ENCODE measurements around the gene FGF19.
A peak's percentile ranks its signal among the peaks of the same experiment; 100 is the strongest.
"Not testable (repeated sequence)": the region's sequence is repeated elsewhere in the genome, so short reads cannot be mapped to it uniquely, and the experiment has no call there.

Gene FGF19

DNA sequence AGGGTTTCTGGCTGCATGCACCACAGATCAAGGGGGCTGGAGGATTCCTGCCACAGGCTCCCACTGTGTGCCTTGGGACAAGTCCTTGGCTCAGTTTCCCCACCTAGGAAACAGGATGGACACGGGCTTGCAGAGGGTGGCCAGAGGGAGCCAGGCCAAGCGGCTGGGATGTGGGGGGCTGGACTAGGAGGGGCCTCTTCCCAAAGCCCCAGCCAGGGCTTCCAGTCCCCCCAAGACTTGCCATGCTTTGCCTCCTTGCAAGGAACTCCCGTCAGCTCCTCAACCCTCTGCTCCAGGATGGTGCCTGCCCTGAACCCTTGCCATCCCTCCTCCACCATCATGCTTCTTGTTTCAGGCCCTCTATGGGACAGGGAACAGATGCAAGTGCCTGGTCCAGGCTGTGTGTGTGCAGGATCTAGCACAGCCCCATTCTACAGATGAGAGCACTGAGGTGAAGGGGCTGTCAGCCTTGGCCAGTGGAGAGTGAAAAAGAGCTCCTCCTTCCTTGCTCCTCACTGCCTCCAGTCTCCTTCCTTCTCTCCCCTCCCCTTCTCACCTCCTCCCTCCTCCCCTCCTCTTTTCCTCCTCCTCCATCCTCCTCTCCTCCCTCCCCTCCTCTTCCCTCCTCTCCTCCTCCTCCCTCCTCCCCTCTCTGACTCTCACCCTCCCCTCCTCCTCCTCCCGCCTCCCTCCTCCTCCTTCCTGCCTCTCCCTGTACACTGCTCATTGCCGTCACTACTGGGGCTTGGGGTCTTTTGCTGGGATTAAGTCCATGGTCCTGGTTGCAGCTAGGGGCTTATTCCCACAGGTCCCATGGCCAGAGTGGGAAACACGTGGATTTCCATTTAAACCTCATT is 13.3 kb upstream of the FGF19 start:
- DNase-seq: no peak

DNA sequence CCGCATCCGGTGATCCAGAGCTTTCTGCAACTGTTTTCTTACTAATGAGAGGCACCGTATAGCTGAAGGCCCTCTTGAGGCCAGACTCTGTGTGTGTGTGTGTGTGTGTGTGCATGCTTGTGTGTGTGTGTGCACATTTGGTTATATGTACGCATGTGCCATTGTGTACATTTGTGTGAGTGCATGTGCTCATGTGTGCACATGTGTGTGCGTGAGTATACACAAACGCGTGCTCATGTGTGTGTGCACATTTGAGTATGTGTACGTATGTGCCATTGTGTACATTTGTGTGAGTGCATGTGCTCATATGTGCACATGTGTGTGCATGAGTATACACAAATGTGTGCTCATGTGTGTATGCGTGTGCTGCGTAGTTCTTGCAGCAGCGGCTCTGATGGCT is 12.3 kb upstream of the FGF19 start:
- DNase-seq: no peak

DNA sequence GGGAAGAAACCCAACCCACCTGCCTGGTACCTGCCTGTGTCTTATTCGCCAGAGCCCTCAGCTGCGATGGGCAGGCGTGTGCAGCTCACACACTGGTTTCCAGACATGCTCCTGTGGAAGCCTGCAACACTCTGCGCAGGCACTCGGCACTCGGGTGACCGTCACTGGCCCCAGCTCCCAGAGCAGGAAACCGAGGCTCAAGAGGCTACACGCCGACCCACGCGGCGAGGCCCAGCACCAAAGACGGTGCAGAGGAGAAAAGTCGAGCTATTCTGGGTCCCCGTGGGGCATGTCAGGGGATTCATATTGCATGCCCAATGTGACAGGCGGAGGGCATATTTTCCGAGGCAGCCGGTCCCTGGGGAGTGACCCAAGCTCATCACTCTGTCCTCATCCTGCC is 11.6 kb upstream of the FGF19 start:
- DNase-seq: no peak

DNA sequence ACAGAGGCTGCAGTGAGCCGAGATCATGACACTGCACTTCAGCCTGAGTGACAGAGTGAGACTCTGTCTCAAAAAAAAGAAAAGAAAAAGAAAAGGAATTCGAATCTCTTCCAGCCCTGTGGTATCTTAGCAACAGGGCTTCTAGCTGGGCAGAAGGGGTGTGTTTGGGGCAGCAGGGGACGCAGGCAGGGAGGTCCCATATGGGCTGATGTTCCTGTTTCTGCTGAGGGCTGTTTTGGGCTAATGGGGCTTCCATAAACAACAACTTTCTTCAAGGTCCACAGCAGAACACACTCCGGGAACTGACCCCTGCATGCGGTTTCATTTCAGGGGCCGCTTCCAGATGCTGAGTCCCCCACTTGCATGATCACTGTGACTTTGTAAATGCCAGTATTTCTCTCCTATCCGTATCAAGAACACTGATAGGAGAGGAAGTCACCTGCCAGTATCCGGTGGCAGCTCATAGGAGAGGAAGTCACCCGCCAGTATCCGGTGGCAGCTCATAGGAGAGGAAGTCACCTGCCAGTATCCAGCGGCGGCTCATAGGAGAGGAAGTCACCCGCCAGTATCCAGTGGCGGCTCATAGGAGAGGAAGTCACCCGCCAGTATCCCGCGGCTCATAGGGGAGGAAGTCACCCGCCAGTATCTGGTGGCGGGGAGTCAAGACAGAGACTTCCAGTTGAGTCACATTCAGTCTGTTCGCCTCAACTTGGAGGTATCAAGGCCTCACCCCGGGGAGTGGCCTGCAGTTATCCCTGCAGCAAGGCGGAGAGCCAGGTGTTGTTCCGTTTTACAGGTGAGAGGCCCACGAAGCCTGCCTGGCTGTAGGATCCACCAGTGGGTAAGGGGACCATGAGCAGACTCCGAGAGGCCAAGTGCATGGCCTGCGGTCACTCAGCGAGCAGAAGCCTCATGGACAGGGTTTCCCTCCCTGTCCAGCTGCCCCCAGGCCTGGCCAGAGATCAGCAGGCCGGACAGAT is 8.3 kb upstream of the FGF19 start:
- no peak for DNase-seq

DNA sequence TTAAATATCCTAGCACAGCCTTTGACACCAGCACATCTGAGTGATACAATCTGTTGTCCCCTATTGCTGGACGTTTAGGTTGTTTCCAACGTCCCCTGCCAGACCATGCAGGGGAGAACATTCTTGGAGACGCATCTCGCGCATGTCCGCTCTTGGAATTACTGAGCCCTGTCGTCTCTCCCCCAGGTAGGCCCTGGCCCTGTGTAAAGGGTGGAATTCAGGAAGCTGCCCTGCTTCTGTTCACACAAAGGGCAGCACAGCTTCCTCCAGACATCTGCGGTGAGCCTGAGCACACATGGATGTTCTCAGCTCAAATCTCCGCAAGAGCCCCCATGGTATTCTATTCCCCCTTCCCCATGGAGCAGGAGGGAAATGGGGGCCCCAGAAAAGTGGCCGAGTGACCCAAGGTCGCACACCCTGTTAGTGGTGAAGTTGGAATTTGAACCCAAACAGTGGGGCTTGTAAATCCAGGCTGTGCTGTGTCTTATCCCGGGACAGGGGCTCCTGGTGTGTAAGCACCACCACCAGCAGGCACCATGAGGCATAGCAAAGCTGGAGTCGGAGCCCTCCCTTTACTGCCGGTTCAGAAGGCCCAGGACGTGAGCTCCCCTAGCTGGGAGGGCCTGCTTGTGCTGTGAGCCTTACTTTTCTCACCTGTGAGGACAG is 5.0 kb upstream of the FGF19 start:
- DNase-seq: no peak

DNA sequence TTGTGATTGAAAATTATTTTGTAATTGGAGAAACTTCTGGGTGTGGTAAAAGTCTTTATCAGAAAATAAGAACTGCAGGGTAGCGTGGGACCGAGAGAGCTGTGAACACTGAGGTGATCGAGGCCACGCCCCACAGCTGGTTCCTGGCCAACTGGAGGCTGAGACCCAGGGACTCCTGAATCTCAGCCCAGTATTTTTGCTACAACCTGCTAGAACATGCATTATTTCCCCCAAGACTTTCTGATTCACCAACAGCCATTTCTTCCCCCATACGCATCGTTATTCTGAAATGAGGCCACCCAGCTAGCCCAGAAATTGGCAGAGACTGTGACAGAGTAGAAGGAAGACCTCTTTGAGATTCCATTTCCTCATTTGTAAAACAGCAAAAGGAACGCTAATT is 3.4 kb upstream of the FGF19 start:
- no peak for DNase-seq

DNA sequence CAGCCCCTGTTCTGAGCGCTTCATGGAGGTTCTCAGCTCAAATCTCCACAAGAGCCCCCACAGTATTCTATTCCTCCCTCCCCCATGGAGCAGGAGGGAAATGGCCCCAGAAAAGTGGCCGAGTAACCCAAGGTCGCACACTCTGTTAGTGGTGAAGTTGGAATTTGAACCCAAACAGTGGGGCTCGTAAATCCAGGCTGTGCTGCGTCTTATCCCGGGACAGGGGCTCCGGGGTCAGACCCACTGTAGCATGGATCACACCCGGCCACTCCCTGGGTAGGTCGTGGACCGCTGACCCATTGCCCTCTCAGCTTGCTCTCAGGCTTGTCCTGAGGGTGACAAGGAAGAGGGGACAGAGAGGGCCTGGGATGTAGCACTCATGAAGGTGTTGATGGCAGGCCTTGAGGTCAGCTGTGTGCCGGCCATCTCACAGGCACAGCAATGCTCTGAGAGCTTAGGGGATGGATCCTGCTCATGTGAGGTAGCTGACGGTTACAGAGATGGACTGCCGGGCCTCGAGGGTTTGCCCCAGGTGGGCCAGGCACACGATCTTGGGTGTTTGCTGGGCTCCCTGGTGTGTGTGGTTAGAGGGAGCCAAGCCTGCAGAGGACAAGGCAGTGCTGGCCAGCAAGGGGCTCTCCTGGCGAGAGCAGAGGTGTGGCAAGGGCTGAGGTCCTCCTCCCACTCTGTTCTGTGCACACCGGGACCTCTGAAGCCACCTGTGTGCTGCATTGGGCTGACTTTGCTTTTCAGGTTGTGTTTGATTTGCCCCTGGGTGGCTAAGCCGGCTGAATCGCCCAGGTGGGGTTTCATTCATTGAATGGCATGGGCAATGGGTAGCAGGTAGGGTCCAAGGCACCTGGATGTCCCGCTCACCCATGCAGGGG is 2.3 kb upstream of the FGF19 start:
- DNase-seq: no peak

DNA sequence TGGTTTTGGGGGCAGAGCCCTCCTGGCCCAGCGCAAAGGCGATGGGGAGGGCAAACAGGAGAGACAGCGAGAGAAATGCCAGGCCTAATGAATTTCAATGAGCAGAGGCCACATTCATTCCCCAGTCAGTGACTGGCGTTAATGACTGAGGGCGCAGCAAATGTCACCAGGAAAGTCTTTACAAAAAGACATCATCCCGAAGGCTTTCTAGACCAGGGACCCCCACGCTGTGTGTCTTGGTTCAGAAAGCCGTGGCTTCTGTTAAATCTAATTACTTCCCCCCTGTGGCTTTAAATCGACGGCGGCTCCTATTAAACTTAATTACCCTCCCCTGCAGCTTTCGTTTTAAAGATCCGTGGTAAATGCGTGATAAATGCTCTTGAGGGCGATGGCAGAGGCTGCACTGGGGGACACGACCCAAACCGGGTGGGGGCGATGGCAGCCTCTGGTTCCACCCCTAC is 1.6 kb upstream of the FGF19 start:
- DNase-seq: no peak

DNA sequence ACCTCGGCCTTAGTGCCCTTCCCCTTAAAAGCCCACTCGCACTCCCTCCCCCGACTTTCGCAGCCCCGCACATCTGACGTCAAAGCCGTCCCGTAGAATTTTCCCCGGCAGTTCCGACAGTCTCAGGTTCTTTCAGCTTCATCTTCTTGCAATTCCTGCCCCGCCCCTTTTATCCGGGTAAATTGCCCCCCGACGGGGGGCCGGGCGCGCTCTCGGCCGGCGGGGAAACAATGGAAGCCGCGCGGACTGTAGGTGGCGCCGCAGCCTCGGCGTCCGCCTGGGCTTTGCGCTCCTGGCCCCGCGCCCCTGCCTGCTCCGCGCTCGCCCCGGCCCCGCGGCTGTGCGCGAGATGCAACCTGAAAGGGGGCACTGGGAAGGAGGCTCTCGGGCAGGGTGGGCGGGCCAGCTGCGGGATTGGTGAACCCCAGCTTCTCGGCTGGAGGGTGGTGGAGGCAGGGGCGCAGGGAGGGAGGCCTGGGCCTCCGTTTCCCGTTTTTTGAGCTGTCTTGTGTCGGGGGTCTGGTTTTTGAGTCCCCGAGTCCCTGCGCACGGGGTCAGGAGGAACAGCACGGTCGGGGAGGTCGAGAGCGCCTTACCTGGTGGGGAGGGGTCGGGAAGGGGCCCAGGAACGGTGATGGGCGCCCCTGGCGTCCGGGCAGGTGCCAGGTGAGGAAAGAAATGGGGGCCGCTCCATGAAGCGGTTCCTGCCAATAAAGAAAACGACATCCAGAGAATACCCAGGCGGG is 859 bp upstream of the FGF19 start:
- peak; percentile 43 to 56 for DNase-seq

DNA sequence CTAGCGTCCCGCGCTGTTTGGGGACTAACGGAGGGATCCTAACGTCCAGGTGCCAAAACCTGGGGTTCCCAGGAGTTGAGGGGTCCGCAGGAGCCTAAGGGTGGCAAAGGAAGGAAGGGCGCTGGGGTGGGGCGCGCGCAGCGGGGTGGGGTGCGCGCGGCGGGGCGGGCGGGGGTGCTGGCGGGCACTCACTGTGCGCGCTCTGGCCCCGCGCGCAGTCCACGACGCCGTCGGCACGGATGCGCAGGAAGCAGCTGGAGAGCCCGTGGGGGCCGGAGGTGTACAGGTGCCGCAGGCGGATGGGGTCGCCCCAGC is 412 bp downstream of the FGF19 start:
- no peak for DNase-seq

DNA sequence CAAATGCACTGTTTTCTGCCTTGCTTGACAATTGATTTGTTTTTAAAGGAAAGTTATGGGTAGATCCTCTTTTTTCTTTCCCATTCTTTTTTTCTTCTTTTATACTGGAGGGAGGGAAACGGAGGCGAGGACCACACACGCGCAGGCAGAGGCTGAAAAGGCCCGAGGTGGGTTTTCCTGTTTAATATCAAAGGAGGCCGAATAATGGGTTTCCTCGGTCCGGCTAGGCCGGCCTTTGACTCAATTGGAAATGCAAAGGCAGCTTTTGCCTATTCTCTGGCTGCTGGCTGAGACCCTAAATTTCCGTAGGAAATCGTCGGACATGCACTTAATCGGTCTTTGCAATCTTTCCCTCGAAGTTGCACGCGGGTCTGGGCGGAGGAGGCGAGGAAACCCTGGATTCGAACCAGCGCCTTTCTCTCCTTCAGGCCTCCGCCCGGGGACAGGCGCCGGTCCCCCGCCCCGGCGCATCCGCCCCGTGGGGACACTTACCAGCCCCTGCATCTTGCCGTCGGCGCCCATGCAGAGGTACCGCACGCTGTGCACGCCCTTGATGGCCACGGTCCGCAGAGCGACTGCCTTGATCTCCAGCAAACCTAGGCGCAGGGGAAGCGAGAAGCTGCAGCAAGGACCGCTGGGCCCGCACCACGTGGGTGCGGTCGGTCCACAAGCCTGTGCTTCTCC is 911 bp downstream of the FGF19 start:
- DNase-seq: peak in 1 of 2 experiments; percentile 38

DNA sequence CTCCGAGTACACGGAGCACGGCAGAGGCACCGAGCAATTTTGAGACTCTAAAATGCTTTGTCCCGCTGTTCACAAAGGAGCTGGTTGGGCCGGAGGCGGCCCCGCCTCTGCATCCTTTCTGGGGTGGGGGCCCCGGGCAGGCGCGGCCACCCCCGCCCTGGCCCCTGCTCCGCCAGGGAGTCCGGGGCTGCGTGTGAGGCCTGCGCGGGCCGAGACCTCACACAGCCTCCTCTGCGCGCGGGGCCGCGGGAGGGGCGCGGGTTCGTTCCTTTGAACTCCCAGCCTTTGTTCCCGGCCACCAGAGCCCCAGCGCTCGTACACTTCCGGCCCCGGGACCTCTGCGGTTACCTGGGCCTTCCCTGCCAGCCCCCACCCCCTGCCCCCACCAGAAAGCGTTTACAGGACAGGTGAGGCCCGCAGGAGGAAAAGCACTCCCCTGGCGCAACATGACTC is 1.6 kb downstream of the FGF19 start:
- no peak for DNase-seq

DNA sequence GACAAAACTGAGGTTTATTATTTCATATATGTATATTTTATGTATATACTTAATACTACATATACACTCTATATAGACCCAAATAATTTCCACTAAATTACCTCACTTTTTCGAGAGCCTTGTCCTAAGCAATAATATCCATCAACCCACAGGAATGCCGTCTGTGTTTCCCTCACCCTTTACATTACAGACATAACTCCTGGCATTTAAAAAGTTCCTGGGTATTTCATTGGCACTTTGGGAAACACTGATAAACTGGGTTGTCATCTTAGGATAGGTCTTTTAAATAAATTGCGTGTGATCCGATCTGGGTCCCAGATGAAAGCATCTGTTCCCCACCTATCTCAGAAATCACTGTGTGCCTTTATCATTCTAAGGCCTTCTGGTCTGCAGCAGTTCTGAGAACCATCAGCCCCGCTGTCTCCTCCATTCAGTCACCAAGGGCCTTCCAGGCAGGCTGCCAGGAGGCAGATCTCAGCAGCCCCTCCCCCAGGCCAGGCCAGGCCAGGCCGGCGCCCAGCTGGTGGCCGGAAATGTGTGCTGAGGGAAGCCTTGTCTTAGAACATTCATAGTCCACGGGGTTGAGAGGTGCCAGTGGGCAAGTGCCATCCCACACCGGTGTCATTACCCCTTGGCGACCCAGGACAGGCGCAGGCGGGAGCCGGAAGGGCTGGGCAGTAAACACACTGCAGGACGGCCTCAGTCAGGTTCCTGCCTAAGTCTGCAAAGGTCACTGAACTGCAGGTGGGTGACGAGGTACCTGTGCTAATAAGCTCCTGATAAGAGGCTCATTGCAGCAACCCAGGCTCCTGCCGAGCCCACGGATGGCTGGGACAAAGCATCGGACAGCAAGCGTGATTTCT is 3.3 kb downstream of the FGF19 start:
- peak; percentile 62 to 86 for DNase-seq

DNA sequence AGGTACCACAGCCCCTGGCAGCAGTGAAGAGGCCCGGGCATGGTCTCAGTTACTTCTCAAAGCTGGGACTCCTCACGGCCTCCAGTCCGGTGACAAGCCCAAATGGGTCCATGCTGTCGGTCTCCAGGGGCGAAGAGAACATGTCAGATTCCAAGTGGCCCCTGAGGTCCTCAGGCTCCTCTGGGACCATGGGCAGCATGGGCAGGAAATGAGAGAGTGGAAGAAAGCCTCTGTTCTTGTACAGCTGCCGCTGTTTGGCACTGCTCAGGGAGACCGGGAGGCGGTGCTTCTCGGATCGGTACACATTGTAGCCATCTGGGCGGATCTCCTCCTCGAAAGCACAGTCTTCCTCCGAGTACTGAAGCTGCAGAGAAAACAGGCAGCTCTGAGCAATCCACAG is 4.6 kb downstream of the FGF19 start:
- peak; percentile 62 to 82 for DNase-seq

DNA sequence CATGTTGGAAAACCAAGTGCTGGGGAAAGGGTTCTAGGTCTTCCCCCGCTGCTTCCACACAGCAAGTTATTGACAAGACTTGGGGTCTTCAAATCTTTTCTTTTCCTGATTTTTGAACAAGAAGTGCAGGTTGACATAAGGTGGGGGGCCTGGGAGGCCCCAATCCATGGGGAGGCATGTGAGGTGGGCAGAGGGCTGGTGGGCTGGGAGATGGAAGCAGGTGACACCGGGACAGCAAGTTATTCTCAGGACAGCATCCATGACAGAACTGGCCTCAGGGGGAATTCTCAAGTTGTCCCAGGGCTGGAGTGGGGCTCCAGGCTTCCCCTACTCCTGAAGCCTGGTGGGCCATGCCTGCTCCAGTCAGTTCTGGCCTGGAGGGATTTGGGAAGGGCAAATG is 5.5 kb downstream of the FGF19 start:
- DNase-seq: no peak

DNA sequence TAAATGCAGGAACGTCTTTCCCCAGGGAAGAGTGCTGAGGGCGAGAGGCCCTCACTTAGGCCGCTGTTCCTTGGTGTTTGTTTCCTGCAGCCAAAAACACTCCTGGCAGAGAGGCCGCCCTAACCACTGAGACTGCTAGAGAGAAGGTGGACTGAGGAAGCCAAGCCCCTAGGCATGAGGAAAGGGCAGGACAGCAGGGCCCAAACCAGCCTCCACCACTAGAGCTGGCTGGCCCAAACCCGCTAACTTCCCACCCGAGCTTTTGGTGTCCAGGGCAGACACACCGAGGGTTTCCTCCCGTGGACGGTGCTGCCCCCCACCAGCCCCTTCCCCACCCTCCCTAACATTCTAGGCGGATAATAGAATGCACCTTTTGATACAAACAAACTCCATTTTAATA is 6.0 kb downstream of the FGF19 start:
- no peak for DNase-seq

DNA sequence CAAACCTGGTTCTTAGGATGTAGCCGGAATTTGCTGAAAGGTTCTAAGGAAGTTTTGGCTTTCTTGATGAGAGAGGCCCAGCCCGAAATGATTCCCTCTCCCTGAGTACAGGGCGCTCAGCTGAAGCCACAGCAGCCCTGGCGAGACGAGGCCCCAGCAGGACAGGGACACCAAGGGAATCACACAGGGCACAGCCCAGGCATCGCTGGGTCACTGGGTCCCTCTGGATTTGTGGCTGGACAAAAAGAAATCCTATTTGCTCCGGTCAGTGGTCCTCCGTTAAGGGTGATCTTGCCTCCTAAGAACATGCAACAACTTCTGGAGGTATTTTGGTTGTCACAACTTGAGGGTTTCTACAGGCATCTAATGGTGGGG is 6.4 kb downstream of the FGF19 start:
- DNase-seq: no peak

DNA sequence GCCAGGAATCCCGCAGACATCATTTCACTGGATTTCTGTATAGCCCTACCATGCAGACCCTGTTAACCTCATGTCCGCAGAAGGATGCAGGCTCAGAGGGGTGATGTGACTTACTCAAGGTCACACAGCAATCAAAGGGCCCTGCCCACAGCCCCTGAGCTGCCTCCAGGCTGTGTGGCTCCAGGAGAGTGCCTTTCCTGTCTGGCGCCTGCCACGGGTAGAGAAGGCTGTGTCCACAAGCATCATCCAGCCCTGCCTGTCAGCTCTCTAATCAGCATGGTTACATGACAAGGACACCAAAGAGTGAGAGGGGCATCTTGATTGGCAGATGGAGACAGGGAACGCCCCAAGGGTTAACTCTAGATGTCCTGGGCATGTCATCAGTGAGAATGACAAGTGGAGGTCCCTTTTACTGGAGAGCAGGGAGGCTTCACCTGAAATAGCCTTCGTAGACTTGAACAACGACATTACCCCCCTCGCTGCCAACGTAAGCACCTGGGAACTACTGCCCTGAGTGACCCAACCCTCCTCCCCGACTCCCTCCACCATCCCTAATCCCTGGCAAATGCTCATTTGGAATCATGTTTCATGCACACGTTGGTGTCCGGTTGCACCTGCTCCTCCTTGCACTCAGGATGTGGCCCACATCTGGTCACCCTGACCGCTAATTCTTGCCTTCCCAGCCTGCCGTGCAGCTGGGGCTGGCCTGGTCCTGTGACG is 6.9 kb downstream of the FGF19 start:
- DNase-seq: peak; percentile 65 to 93

DNA sequence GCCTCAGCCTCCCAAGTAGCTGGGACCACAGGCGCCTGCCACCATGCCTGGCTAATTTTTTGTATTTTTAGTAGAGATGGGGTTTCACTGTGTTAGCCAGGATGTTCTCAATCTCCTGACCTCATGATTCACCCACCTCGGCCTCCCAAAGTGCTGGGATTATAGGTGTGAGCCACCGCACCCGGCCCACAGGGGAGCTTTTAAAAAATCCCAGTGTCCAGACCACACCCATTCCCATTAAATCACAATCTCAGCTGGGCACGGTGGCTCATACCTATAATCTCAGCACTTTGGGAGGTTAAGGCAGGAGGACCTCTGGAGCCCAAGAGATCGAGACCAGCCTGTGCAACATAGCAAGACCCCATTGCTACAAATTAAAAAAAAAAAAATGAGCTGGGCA is 7.8 kb downstream of the FGF19 start:
- DNase-seq: not testable (repeated sequence)
